ENCODE results near the gene SLAMF7. TPM values are rescaled to one million over a fixed set of nuclear protein-coding genes. Genes with fewer than 3 reads are reported as not detected.

Gene SLAMF7
- total and polyA plus RNA-seq, 4 donors, result 0.80 to 2.9 (median 1.1) TPM

- no peak for TF ChIP-seq YY1 (IDR thresholded peaks at IDR 0.05)
- TF ChIP-seq MAX (IDR thresholded peaks at IDR 0.05), result no peak
- TF ChIP-seq JUND (IDR thresholded peaks at IDR 0.05), result no peak
- TF ChIP-seq FOXA2 (IDR thresholded peaks at IDR 0.05), result no peak
- TF ChIP-seq RAD21 (IDR thresholded peaks at IDR 0.05), result no peak
- no peak for TF ChIP-seq FOXA1 (IDR thresholded peaks at IDR 0.05)
- H3K27ac ChIP-seq (ENCODE audit: low read depth in 1 of 2, low read length in 2 of 2), result no peak overlapping the region
- H3K36me3 ChIP-seq (ENCODE audit: control insufficient read depth in 4 of 4, insufficient read depth in 3 of 4, low read depth in 1 of 4, low read length in 3 of 4), result no peaks in the 10 kb centered on the region
- 73% methylated on average over 8 of the region's 8 CpGs for WGBS
- DNase-seq (ENCODE audit: low spot score), result no peak
- H3K9me3 ChIP-seq (ENCODE audit: control insufficient read depth in 4 of 4, low read length in 3 of 4), result no peaks in the 10 kb centered on the region
- H3K9ac ChIP-seq (ENCODE audit: low read depth in 1 of 2, low read length in 2 of 2), result no peak overlapping the region
- H3K4me1 ChIP-seq (ENCODE audit: control insufficient read depth in 4 of 4, insufficient read depth in 4 of 4, low read length in 3 of 4), result peaks cover 0 to 5% (median 0%) of the 10 kb centered on the region in 4 donors
- H3K4me3 ChIP-seq (ENCODE audit: low read depth in 1 of 3, low read length in 3 of 3), result no peak overlapping the region
- no peaks in the 10 kb centered on the region for H3K27me3 ChIP-seq (ENCODE audit: control insufficient read depth in 4 of 4, insufficient read depth in 4 of 4, low read length in 3 of 4)
Observed at GRCh38 chr1:160767395-160768294, 28.6 kb downstream of the SLAMF7 start.

- no peak for DNase-seq (ENCODE audit: low spot score)
- TF ChIP-seq REST (IDR thresholded peaks at IDR 0.05) (no peak), EGR1 (IDR thresholded peaks at IDR 0.05; ENCODE audit: low read depth in 2 of 2) (no peak), RAD21 (IDR thresholded peaks at IDR 0.05) (peak; percentile 66 to 75), YY1 (IDR thresholded peaks at IDR 0.05) (no peak), JUND (IDR thresholded peaks at IDR 0.05) (no peak), FOXA1 (IDR thresholded peaks at IDR 0.05) (no peak), ATF3 (IDR thresholded peaks at IDR 0.05) (no peak), CTCF (IDR thresholded peaks at IDR 0.05; ENCODE audit: low read depth, low read length, missing input control) (peak; percentile 48), TAF1 (conservative IDR thresholded peaks at IDR 0.05) (no peak), FOXA2 (IDR thresholded peaks at IDR 0.05) (no peak), ZBTB33 (IDR thresholded peaks at IDR 0.05) (no peak), SP1 (IDR thresholded peaks at IDR 0.05) (no peak)
- Histone ChIP-seq H3K27ac (ENCODE audit: low read depth in 1 of 2, low read length in 2 of 2) (no peak overlapping the region), H3K9me3 (ENCODE audit: control insufficient read depth in 4 of 4, low read length in 3 of 4) (no peaks in the 10 kb centered on the region), H3K9ac (ENCODE audit: low read depth in 1 of 2, low read length in 2 of 2) (no peak overlapping the region), H3K4me3 (ENCODE audit: low read depth in 1 of 3, low read length in 3 of 3) (no peak overlapping the region), H3K36me3 (ENCODE audit: control insufficient read depth in 4 of 4, insufficient read depth in 3 of 4, low read depth in 1 of 4, low read length in 3 of 4) (no peaks in the 10 kb centered on the region), H3K4me1 (ENCODE audit: control insufficient read depth in 4 of 4, insufficient read depth in 4 of 4, low read length in 3 of 4) (peaks cover 0 to 5% (median 0%) of the 10 kb centered on the region in 4 donors), H3K27me3 (ENCODE audit: control insufficient read depth in 4 of 4, insufficient read depth in 4 of 4, low read length in 3 of 4) (no peaks in the 10 kb centered on the region)
Observed at GRCh38 chr1:160768295-160768657, 29.2 kb downstream of the SLAMF7 start.

All from liver (tissue), 9 donors.